Measurements from ENCODE around the gene ZSCAN30.

DNA sequence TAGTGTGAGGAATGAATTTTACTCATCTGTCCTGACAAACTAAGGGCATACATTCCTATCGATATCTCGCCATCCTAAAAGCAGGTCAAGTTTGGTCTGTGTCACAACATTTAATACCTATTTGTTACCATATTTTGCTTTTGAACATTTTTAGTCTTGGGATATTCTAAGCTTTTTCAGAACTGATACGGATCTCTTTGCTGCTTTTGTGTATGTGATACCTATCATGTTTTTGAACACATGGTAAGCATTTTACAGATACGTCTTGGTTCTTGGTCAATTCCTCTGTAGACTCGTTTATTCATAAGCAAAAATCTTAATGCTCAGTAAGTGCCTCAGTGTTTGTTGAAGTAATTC is 48.6 kb downstream of the ZSCAN30 start:
- TF ChIP-seq, protein P1, sequence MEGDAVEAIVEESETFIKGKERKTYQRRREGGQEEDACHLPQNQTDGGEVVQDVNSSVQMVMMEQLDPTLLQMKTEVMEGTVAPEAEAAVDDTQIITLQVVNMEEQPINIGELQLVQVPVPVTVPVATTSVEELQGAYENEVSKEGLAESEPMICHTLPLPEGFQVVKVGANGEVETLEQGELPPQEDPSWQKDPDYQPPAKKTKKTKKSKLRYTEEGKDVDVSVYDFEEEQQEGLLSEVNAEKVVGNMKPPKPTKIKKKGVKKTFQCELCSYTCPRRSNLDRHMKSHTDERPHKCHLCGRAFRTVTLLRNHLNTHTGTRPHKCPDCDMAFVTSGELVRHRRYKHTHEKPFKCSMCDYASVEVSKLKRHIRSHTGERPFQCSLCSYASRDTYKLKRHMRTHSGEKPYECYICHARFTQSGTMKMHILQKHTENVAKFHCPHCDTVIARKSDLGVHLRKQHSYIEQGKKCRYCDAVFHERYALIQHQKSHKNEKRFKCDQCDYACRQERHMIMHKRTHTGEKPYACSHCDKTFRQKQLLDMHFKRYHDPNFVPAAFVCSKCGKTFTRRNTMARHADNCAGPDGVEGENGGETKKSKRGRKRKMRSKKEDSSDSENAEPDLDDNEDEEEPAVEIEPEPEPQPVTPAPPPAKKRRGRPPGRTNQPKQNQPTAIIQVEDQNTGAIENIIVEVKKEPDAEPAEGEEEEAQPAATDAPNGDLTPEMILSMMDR (IDR thresholded peaks at IDR 0.05; ENCODE audit: low read depth, low read length) = no peak
- TF ChIP-seq POLR2A (IDR thresholded peaks at IDR 0.05; ENCODE audit: extremely low read depth, insufficient read length) = no peak
